Gastroesophageal sphincter (tissue), 4 donors: ENCODE data around the gene FAM171A1. TPM values are rescaled to one million over a fixed set of nuclear protein-coding genes. Genes with fewer than 3 reads are reported as not detected.
"Not testable (repeated sequence)": the region's sequence is repeated elsewhere in the genome, so short reads cannot be mapped to it uniquely, and the experiment has no call there.

Experiments used
- ATAC-seq: fragments of 150-250 bp; one replicate; pipeline ENCODE4 v1.9.1; 2016; ENCODE audit warnings: mild to moderate bottlenecking, moderate library complexity
- H3K27ac ChIP-seq, 4 donors: fragments of 200-600 bp; sonication (generic) in 3 of 4; 1 replicate in 3 of 4; 2 replicates in 1 of 4; pipeline ENCODE4 v1.5.1; 2016 to 2019
- H3K27me3 ChIP-seq: fragments of 200-600 bp; sonication (generic); one replicate; pipeline ENCODE4 v1.5.1; 2019
- H3K36me3 ChIP-seq, 2 donors: fragments of 200-600 bp; sonication (generic); one replicate each; pipeline ENCODE4 v1.5.1; 2019; ENCODE audit warnings: control low read depth in 1 of 2
- H3K4me1 ChIP-seq, 3 donors: fragments of 200-600 bp; sonication (generic); 1 replicate in 2 of 3; 2 replicates in 1 of 3; pipeline ENCODE4 v1.5.1; 2016 to 2019; ENCODE audit warnings: control low read depth in 2 of 3
- H3K4me3 ChIP-seq, 2 donors: fragments of 200-600 bp; sonication (generic); one replicate each; pipeline ENCODE4 v1.5.1; 2019; ENCODE audit warnings: mild to moderate bottlenecking in 1 of 2, moderate library complexity in 1 of 2
- H3K9me3 ChIP-seq, 3 donors: fragments of 200-600 bp; sonication (generic); one replicate each; pipeline ENCODE4 v1.5.1; 2017 to 2019; ENCODE audit warnings: control low read depth in 2 of 3
- CTCF ChIP-seq, 4 experiments: fragments of 200-600 bp in 2 of 4; fragments of 450-650 bp in 2 of 4; sonication (generic) in 1 of 4; IDR thresholded peaks; one replicate each; pipeline ENCODE4 v1.5.1; 2017 to 2019; ENCODE audit warnings: antibody characterized with exemption in 4 of 4, mild to moderate bottlenecking in 2 of 4, moderate library complexity in 2 of 4
- EP300 ChIP-seq: sonication (generic); formaldehyde crosslinking; IDR thresholded peaks from one replicate; pipeline ENCODE4 v1.6.1; 2017; ENCODE audit warnings: antibody characterized with exemption, mild to moderate bottlenecking
- POLR2A ChIP-seq, 2 donors: fragments of 450-650 bp; IDR thresholded peaks; one replicate each; pipeline ENCODE4 v1.6.1; 2017; ENCODE audit warnings: antibody characterized with exemption in 2 of 2, mild to moderate bottlenecking in 2 of 2, moderate library complexity in 1 of 2
- POLR2AphosphoS5 ChIP-seq: sonication (generic); formaldehyde crosslinking; IDR thresholded peaks from one replicate; pipeline ENCODE4 v1.6.1; 2017; ENCODE audit warnings: antibody characterized with exemption
- WGBS, 2 donors: methylation state at CpG; one replicate each; pipeline ENCODE4 v1.1.5; 2018; ENCODE audit warnings: low coverage in 1 of 2; 5-methylcytosine and 5-hydroxymethylcytosine counted together
- total RNA-seq, 4 donors: library from RNA; depleted of rRNA; stranded (reverse); fragments of >200 nt; gene quantifications; one replicate each; pipeline ENCODE4 v1.1.0, GENCODE V29; 2016

Gene FAM171A1
- total RNA-seq, 4 donors from 2014 or later: 5.0 to 15.5 (median 13.6) TPM

DNA sequence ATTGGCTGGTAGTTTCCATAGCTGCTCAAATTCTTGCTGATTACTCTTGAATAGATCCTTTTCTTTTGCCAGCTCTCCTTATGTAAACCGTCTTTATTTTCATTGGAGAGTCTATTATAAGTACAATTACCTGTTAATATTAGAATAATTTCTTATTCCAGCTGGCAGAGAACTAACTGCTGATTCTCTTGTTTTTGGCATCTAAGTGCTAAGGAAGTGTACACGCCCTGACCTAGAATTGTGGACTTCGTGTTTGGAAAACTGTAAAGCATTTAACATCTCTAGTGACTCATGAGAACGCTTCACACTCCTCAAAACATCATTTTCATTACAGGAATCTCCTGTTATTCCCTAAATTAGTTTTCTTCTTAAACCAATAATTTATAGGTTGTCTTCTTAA is 39.9 kb upstream of the FAM171A1 start:
- ATAC-seq: no peak
- TF ChIP-seq POLR2AphosphoS5 (no peak), CTCF (IDR thresholded peaks at IDR 0.05) (no peak), POLR2A (IDR thresholded peaks at IDR 0.05) (no peak), EP300 (no peak)
- H3K27me3 ChIP-seq: no peaks in the 10 kb centered on the region
- no peaks in the 10 kb centered on the region for H3K36me3 ChIP-seq
- no peak overlapping the region for H3K27ac ChIP-seq
- peaks cover 0 to 2% (median 0%) of the 10 kb centered on the region in 3 donors for H3K9me3 ChIP-seq
- no peak overlapping the region for H3K4me3 ChIP-seq
- 38 to 47% methylated on average over 4 of the region's 4 CpGs for WGBS, 2 donors
- peaks cover 0 to 6% (median 3%) of the 10 kb centered on the region in 3 donors for H3K4me1 ChIP-seq

- H3K36me3 ChIP-seq, H3K9me3 ChIP-seq, H3K27ac ChIP-seq, H3K4me3 ChIP-seq, H3K4me1 ChIP-seq, H3K27me3 ChIP-seq, ATAC-seq: not testable (repeated sequence)
- 71% methylated on average over 2 of the region's 2 CpGs; no CpG with 5 or more reads in 1 of the 2 donors for WGBS, 2 donors
Measured at GRCh38 chr10:15409350-15409749, 38.3 kb upstream of the FAM171A1 start.

- ATAC-seq: no peak
- Histone ChIP-seq H3K9me3 (peaks cover 0 to 4% (median 0%) of the 10 kb centered on the region in 3 donors), H3K4me3 (no peak overlapping the region), H3K27me3 (no peaks in the 10 kb centered on the region), H3K4me1 (peaks cover 0 to 6% (median 3%) of the 10 kb centered on the region in 3 donors), H3K27ac (no peak overlapping the region), H3K36me3 (no peaks in the 10 kb centered on the region)
- no peak for TF ChIP-seq POLR2A (IDR thresholded peaks at IDR 0.05)
- TF ChIP-seq POLR2AphosphoS5: no peak
- no peak for TF ChIP-seq EP300
- TF ChIP-seq CTCF (IDR thresholded peaks at IDR 0.05): no peak
- WGBS, 2 donors: 86 to 93% methylated on average over 5 of the region's 5 CpGs
Measured at GRCh38 chr10:15408557-15408956, 37.5 kb upstream of the FAM171A1 start.

DNA sequence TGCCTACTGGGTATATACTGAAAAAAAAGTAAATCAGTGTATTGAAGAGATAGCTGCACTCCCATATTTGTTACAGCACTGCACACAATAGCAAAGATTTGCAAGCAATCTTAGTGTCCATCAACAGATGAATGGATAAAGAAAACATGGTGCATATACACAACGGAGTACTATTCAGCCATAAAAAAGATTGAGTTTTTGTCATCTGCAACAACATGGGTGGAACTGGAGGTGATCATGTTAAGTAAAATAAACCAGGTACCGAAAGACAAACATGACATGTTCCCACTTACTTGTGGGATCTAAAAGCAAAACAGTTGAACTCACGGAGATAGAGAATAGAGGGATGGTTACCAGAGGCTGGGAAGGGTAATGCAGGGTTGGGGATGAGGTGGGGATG is 34.2 kb upstream of the FAM171A1 start:
- H3K36me3 ChIP-seq: no peaks in the 10 kb centered on the region
- no peak overlapping the region for H3K27ac ChIP-seq
- no peak for ATAC-seq
- 92 to 97% methylated on average over 2 to 3 of the region's 3 CpGs for WGBS, 2 donors
- no peak overlapping the region for H3K4me3 ChIP-seq
- TF ChIP-seq POLR2AphosphoS5 (no peak), POLR2A (IDR thresholded peaks at IDR 0.05) (no peak), EP300 (no peak), CTCF (IDR thresholded peaks at IDR 0.05) (no peak)
- no peaks in the 10 kb centered on the region for H3K27me3 ChIP-seq
- peaks cover 0 to 8% (median 0%) of the 10 kb centered on the region in 3 donors for H3K9me3 ChIP-seq
- no peaks in the 10 kb centered on the region for H3K4me1 ChIP-seq

DNA sequence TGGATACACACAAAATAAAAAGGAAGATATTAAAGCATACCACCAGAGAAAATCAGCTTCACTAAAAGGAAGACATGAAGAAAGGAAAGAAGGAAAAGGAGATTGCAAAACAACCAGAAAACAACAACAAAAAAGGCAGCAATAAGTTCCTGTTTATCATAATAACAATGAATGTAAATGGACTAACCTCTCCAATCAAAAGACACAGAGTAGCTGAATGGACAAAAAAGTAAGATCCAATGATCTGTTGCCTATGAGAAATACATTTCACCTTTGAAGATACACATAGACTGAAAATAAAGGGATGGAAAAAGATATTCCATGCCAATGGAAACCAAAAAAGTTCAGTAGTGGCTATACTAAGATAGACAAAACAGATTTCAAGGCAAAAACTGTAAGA is 30.3 kb upstream of the FAM171A1 start:
- no peak for ATAC-seq
- Histone ChIP-seq H3K27me3 (no peaks in the 10 kb centered on the region), H3K4me1 (no peaks in the 10 kb centered on the region), H3K27ac (no peak overlapping the region), H3K9me3 (peaks cover 0 to 11% (median 0%) of the 10 kb centered on the region in 3 donors), H3K4me3 (no peak overlapping the region), H3K36me3 (no peaks in the 10 kb centered on the region)
- no peak for TF ChIP-seq POLR2AphosphoS5
- no peak for TF ChIP-seq CTCF (IDR thresholded peaks at IDR 0.05)
- TF ChIP-seq POLR2A (IDR thresholded peaks at IDR 0.05): no peak
- no peak for TF ChIP-seq EP300

- H3K4me3 ChIP-seq, H3K27me3 ChIP-seq, H3K27ac ChIP-seq, H3K4me1 ChIP-seq, ATAC-seq, H3K36me3 ChIP-seq: not testable (repeated sequence)
- H3K9me3 ChIP-seq: peaks cover 0 to 11% (median 0%) of the 10 kb centered on the region in 3 donors
Measured at GRCh38 chr10:15400461-15400860, 29.4 kb upstream of the FAM171A1 start.
